OCI-LY3 (cell line): ENCODE results near the gene SH3RF3.

Source experiments
- H2AFZ ChIP-seq: fragments of 200-600, 300-600 bp; shearing (Covaris generic); 2 replicates; pipeline ENCODE4 v1.6.0; 2014; ENCODE audit warnings: antibody characterized with exemption, low read depth, low read length
- H3K27ac ChIP-seq: fragments of 200-600, 300-600 bp; sonication (generic); 2 replicates; pipeline ENCODE4 v1.5.1; 2014; ENCODE audit warnings: mild to moderate bottlenecking, low read length, moderate library complexity, mixed read lengths
- H3K27me3 ChIP-seq: fragments of 200-600, 300-600 bp; sonication (generic); 2 replicates; pipeline ENCODE4 v1.6.1; 2014; ENCODE audit warnings: low read depth, low read length, mixed read lengths
- H3K36me3 ChIP-seq: fragments of 200-600, 300-600 bp; sonication (generic); replicated peaks from 2 replicates; pipeline ENCODE3; 2014; ENCODE audit warnings: low read depth, low read length, mixed read lengths
- H3K4me1 ChIP-seq: fragments of 300-600, 200-600 bp; sonication (generic); 2 replicates; pipeline ENCODE4 v1.6.1; 2014; ENCODE audit warnings: low read length, mixed read lengths
- H3K4me2 ChIP-seq: fragments of 200-600, 300-600 bp; sonication (generic); 2 replicates; pipeline ENCODE4 v1.6.1; 2014; ENCODE audit warnings: low read length, mixed read lengths
- H3K4me3 ChIP-seq: fragments of 300-600, 200-600 bp; sonication (generic); 2 replicates; pipeline ENCODE4 v1.5.1; 2014; ENCODE audit warnings: antibody characterized with exemption, mild to moderate bottlenecking, low read length, moderate library complexity
- H3K79me2 ChIP-seq: fragments of 300-600, 200-600 bp; shearing (Covaris generic); 2 replicates; pipeline ENCODE4 v1.6.1; 2014; ENCODE audit warnings: mild to moderate bottlenecking, low read length, mixed read lengths
- H3K9ac ChIP-seq: fragments of 300-600, 200-600 bp; shearing (Covaris generic); 2 replicates; pipeline ENCODE4 v1.6.0; 2014; ENCODE audit warnings: mild to moderate bottlenecking, low read length, moderate library complexity
- H3K9me3 ChIP-seq: fragments of 200-600, 300-600 bp; shearing (Covaris generic); 2 replicates; pipeline ENCODE4 v1.6.1; 2014; ENCODE audit warnings: low read length, mixed read lengths; ENCODE audit not compliant: insufficient read depth
- H4K20me1 ChIP-seq: fragments of 200-600, 300-600 bp; sonication (generic); 2 replicates; pipeline ENCODE4 v1.6.1; 2016; ENCODE audit warnings: low read length, mixed read lengths; ENCODE audit not compliant: insufficient read depth
- EZH2phosphoT487 ChIP-seq: fragments of 200-600 bp; shearing (Covaris generic); IDR thresholded peaks from 2 replicates; pipeline ENCODE4 v1.6.1; 2018; ENCODE audit warnings: antibody characterized with exemption, mixed run types, low read depth
- TF ChIP-seq, protein P1 (sequence below): fragments of 200-600, 300-600 bp; sonication (generic); IDR thresholded peaks from 2 replicates; pipeline ENCODE4 v1.5.1; 2014; ENCODE audit warnings: antibody characterized with exemption, low read length, low read depth

SH3RF3 gene

GRCh38 chr2:109344270-109344805 is 215.3 kb downstream of the SH3RF3 start:
- H3K9ac ChIP-seq, result no peak overlapping the region
- no peaks in the 10 kb centered on the region for H3K79me2 ChIP-seq
- H3K4me1 ChIP-seq, result no peaks in the 10 kb centered on the region
- H3K36me3 ChIP-seq, result no peaks in the 10 kb centered on the region
- H3K27ac ChIP-seq, result no peak overlapping the region
- no peak overlapping the region for H3K4me3 ChIP-seq
- H3K4me2 ChIP-seq, result no peak overlapping the region
- H4K20me1 ChIP-seq, result no peaks in the 10 kb centered on the region
- no peak for TF ChIP-seq EZH2phosphoT487
- TF ChIP-seq, protein P1, sequence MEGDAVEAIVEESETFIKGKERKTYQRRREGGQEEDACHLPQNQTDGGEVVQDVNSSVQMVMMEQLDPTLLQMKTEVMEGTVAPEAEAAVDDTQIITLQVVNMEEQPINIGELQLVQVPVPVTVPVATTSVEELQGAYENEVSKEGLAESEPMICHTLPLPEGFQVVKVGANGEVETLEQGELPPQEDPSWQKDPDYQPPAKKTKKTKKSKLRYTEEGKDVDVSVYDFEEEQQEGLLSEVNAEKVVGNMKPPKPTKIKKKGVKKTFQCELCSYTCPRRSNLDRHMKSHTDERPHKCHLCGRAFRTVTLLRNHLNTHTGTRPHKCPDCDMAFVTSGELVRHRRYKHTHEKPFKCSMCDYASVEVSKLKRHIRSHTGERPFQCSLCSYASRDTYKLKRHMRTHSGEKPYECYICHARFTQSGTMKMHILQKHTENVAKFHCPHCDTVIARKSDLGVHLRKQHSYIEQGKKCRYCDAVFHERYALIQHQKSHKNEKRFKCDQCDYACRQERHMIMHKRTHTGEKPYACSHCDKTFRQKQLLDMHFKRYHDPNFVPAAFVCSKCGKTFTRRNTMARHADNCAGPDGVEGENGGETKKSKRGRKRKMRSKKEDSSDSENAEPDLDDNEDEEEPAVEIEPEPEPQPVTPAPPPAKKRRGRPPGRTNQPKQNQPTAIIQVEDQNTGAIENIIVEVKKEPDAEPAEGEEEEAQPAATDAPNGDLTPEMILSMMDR, result no peak
- peaks cover 23% of the 10 kb centered on the region for H3K27me3 ChIP-seq
- no peak overlapping the region for H2AFZ ChIP-seq
- H3K9me3 ChIP-seq, result no peaks in the 10 kb centered on the region

DNA sequence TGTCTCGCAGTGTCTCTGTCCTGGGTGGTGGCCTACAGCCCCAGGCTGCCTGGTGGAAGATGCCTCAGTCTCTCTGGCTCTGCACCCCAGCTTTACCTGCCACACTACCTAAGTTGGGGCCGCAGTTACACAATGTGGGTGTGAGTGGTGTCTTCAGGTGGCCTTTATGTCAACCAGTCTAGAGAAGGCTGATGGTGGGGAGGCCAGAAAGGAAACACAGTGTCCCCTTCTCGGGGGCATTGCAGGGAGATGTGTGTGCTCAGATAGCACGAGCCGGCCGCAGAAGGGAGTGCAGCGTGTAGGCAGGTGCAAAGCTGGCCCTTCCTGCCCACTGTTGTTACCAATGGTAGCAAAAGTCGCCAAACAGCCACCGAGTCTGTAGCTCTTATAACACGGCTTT is 216.1 kb downstream of the SH3RF3 start:
- Histone ChIP-seq H3K36me3 (no peaks in the 10 kb centered on the region), H3K9ac (no peak overlapping the region), H3K4me2 (no peak overlapping the region), H2AFZ (no peak overlapping the region), H3K27me3 (peaks cover 24% of the 10 kb centered on the region), H3K4me1 (no peaks in the 10 kb centered on the region), H3K79me2 (no peaks in the 10 kb centered on the region), H4K20me1 (no peaks in the 10 kb centered on the region), H3K9me3 (no peaks in the 10 kb centered on the region), H3K27ac (no peak overlapping the region), H3K4me3 (no peak overlapping the region)
- no peak for TF ChIP-seq EZH2phosphoT487
- TF ChIP-seq, protein P1, result no peak

DNA sequence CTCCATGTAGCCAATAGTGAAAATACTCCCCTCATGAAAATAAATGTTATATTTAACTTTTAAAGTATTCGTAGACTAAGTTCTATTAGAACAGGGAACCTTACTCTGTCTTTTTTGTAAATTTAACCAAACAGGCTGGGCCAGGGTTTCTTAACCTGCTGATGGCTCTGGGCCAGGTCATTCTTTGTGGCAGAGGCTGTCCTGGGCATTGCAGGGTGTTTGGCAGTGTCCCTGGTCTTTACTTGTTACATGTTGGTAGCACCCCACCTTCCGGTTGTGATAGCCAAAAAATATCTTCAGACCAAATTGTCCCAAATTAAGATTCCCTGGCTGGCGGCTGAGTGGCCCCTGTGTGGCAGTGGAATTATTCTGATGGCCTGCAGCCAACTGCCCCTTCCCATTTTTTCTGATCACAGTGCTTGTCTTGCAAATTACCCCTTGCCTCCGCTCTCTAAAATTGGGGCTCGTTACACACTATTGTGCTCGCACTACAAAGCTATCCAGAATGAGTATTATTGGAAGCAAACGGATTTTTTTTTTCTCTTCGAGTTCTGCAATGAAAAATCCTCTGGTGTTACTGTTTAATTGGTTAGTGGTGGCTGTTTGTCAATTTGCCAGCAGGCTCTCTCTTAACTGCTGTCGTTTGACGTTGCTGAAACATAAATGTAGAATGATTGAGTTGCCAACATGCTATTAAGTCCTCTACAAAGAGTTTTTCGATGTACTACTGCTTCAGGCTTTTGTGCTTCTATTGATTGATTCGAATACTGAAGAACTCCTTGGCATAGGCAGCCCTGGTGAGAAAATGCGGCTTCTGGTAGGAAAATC is 216.9 kb downstream of the SH3RF3 start:
- Histone ChIP-seq H3K4me1 (no peaks in the 10 kb centered on the region), H3K4me3 (no peak overlapping the region), H2AFZ (no peak overlapping the region), H3K9me3 (no peaks in the 10 kb centered on the region), H3K4me2 (no peak overlapping the region), H3K9ac (no peak overlapping the region), H4K20me1 (no peaks in the 10 kb centered on the region), H3K36me3 (no peaks in the 10 kb centered on the region), H3K79me2 (no peaks in the 10 kb centered on the region), H3K27me3 (peaks cover 29% of the 10 kb centered on the region), H3K27ac (no peak overlapping the region)
- TF ChIP-seq, protein P1, result no peak
- TF ChIP-seq EZH2phosphoT487, result no peak

- Histone ChIP-seq H3K27ac (no peak overlapping the region), H3K79me2 (no peaks in the 10 kb centered on the region), H3K9ac (no peak overlapping the region), H2AFZ (no peak overlapping the region), H3K4me3 (no peak overlapping the region), H3K4me2 (no peak overlapping the region), H4K20me1 (no peaks in the 10 kb centered on the region), H3K4me1 (no peaks in the 10 kb centered on the region), H3K9me3 (no peaks in the 10 kb centered on the region), H3K36me3 (no peaks in the 10 kb centered on the region), H3K27me3 (peaks cover 29% of the 10 kb centered on the region)
- TF ChIP-seq, protein P1, result no peak
- no peak for TF ChIP-seq EZH2phosphoT487
These were observed 217.7 kb downstream of the SH3RF3 start for GRCh38 chr2:109346601-109347228.
